DOHH2 (cell line): ENCODE data around the gene PPFIA2.

Source experiments
- EZH2phosphoT487 ChIP-seq: fragments of 200-600 bp; sonication (generic); IDR thresholded peaks from 2 replicates; pipeline ENCODE4 v1.6.1; 2017; ENCODE audit warnings: borderline replicate concordance, mild to moderate bottlenecking, antibody characterized with exemption, low read length, moderate library complexity, mixed read lengths
- TF ChIP-seq, protein P1 (sequence below): fragments of 200-600 bp; sonication (generic); IDR thresholded peaks from one replicate; pipeline ENCODE4 v1.5.1; 2014; ENCODE audit warnings: antibody characterized with exemption, mild to moderate bottlenecking, low read depth, low read length; ENCODE audit not compliant: poor library complexity, severe bottlenecking

DNA sequence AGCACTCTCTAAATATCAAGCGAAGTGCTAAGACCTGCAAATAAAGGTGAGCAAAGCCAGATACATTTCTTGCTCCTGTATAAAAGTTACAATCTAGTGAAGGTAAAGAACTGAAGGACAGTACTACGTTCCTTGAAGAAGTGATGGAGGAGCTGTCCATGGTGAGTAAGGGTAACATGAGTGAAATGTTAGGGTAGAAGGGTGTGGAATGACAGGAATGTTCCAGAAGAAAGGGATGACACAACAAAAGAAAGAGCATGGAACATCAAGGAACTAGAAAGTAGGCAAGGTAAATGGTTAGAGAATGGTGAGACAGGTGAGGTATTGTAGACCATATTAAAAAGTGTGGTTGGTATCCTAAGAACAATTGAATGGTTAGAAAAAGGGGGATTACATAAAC, 408.8 kb downstream of the PPFIA2 start:
- TF ChIP-seq, protein P1, sequence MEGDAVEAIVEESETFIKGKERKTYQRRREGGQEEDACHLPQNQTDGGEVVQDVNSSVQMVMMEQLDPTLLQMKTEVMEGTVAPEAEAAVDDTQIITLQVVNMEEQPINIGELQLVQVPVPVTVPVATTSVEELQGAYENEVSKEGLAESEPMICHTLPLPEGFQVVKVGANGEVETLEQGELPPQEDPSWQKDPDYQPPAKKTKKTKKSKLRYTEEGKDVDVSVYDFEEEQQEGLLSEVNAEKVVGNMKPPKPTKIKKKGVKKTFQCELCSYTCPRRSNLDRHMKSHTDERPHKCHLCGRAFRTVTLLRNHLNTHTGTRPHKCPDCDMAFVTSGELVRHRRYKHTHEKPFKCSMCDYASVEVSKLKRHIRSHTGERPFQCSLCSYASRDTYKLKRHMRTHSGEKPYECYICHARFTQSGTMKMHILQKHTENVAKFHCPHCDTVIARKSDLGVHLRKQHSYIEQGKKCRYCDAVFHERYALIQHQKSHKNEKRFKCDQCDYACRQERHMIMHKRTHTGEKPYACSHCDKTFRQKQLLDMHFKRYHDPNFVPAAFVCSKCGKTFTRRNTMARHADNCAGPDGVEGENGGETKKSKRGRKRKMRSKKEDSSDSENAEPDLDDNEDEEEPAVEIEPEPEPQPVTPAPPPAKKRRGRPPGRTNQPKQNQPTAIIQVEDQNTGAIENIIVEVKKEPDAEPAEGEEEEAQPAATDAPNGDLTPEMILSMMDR: no peak
- no peak for TF ChIP-seq EZH2phosphoT487
